HepG2 (cell line): ENCODE data around the gene HLF. TPM values are rescaled to one million over a fixed set of nuclear protein-coding genes. Genes with fewer than 3 reads are reported as not detected.

Source experiments
- FOXA3 ChIP-seq: IDR thresholded peaks from 2 replicates; pipeline ENCODE4 v1.6.1; 2016; ENCODE audit warnings: missing genetic modification reagents, missing compliant biosample characterization
- GFI1 ChIP-seq: sonication (generic); formaldehyde crosslinking; IDR thresholded peaks from 2 replicates; pipeline ENCODE4 v1.5.0; 2020; ENCODE audit warnings: missing genetic modification reagents, mild to moderate bottlenecking, borderline replicate concordance
- HIC2 ChIP-seq: sonication (generic); formaldehyde crosslinking; IDR thresholded peaks from 2 replicates; pipeline ENCODE4 v1.9.0; 2022; ENCODE audit warnings: low read depth, missing genetic modification reagents
- HIVEP1 ChIP-seq: sonication (generic); formaldehyde crosslinking; IDR thresholded peaks from 2 replicates; pipeline ENCODE4 v1.4.0; 2020; ENCODE audit warnings: mild to moderate bottlenecking, missing genetic modification reagents
- HOXA9 ChIP-seq: sonication (generic); formaldehyde crosslinking; IDR thresholded peaks from 2 replicates; pipeline ENCODE4 v1.8.1; 2022; ENCODE audit warnings: missing genetic modification reagents, mild to moderate bottlenecking, moderate library complexity, borderline replicate concordance
- ISL2 ChIP-seq: sonication (generic); formaldehyde crosslinking; IDR thresholded peaks from 2 replicates; pipeline ENCODE4 v1.5.0; 2020; ENCODE audit warnings: missing genetic modification reagents
- KAT7 ChIP-seq: IDR thresholded peaks from 2 replicates; pipeline ENCODE4 v1.6.1; 2018; ENCODE audit warnings: borderline replicate concordance, missing compliant biosample characterization
- KLF9 ChIP-seq: IDR thresholded peaks from 2 replicates; pipeline ENCODE4 v1.6.1; 2016; ENCODE audit warnings: low read depth
- MED13 ChIP-seq: sonication (generic); formaldehyde crosslinking; IDR thresholded peaks from 2 replicates; pipeline ENCODE4 v1.5.0; 2020; ENCODE audit warnings: missing genetic modification reagents
- NFE2L2 ChIP-seq: fragments of 150-350 bp; IDR thresholded peaks from 2 replicates; pipeline ENCODE4 v1.6.1; 2014; ENCODE audit warnings: low read length
- NFIB ChIP-seq: sonication (generic); formaldehyde crosslinking; IDR thresholded peaks from 2 replicates; pipeline ENCODE4 v1.9.0; 2021; ENCODE audit warnings: missing genetic modification reagents, mild to moderate bottlenecking, borderline replicate concordance
- PHB2 ChIP-seq: fragments of 450-650 bp; IDR thresholded peaks from 2 replicates; pipeline ENCODE4 v1.6.1; 2018; ENCODE audit not compliant: partially characterized antibody
- PHF20 ChIP-seq: sonication (generic); formaldehyde crosslinking; IDR thresholded peaks from 2 replicates; pipeline ENCODE4 v1.5.0; 2020; ENCODE audit warnings: mild to moderate bottlenecking, missing genetic modification reagents
- PITX1 ChIP-seq: sonication (generic); formaldehyde crosslinking; IDR thresholded peaks from 2 replicates; pipeline ENCODE4 v1.5.1; 2020; ENCODE audit warnings: mild to moderate bottlenecking, missing genetic modification reagents
- POLR2AphosphoS5 ChIP-seq: IDR thresholded peaks from 2 replicates; pipeline ENCODE4 v1.6.1; 2012; ENCODE audit warnings: low read depth, low read length
- RAD51 ChIP-seq: fragments of 450-650 bp; IDR thresholded peaks from 2 replicates; pipeline ENCODE4 v1.6.1; 2016; ENCODE audit warnings: borderline replicate concordance
- RFXAP ChIP-seq: sonication (generic); formaldehyde crosslinking; IDR thresholded peaks from 2 replicates; pipeline ENCODE4 v1.4.0; 2020; ENCODE audit warnings: missing genetic modification reagents, borderline replicate concordance
- RXRA ChIP-seq: sonication (generic); formaldehyde crosslinking; IDR thresholded peaks from 2 replicates; pipeline ENCODE4 v1.5.1; 2020; ENCODE audit warnings: missing genetic modification reagents
- SMARCE1 ChIP-seq: fragments of 450-650 bp; IDR thresholded peaks from 2 replicates; pipeline ENCODE4 v1.6.1; 2017; ENCODE audit warnings: borderline replicate concordance
- THAP11 ChIP-seq: IDR thresholded peaks from 2 replicates; pipeline ENCODE4 v1.6.1; 2016; ENCODE audit warnings: missing biosample characterization, missing genetic modification reagents
- THYN1 ChIP-seq: sonication (generic); formaldehyde crosslinking; IDR thresholded peaks from 2 replicates; pipeline ENCODE4 v1.8.1; 2023; ENCODE audit warnings: low read depth, mild to moderate bottlenecking, moderate library complexity, missing genetic modification reagents, borderline replicate concordance
- U2AF1 ChIP-seq: fragments of 200-400 bp; formaldehyde crosslinking; optimal IDR thresholded peaks from 2 replicates; pipeline ENCODE3; 2017; ENCODE audit warnings: mild to moderate bottlenecking, low read depth, low read length
- ZNF260 ChIP-seq: sonication (generic); formaldehyde crosslinking; IDR thresholded peaks from 2 replicates; pipeline ENCODE4 v1.4.0; 2020; ENCODE audit warnings: missing genetic modification reagents, low read depth, mild to moderate bottlenecking, borderline replicate concordance
- ZNF337 ChIP-seq: sonication (generic); formaldehyde crosslinking; IDR thresholded peaks from 2 replicates; pipeline ENCODE4 v1.5.1; 2020; ENCODE audit warnings: missing genetic modification reagents, low read depth, mild to moderate bottlenecking, borderline replicate concordance
- ZNF343 ChIP-seq: sonication (generic); formaldehyde crosslinking; IDR thresholded peaks from 2 replicates; pipeline ENCODE4 v1.4.0; 2020; ENCODE audit warnings: mild to moderate bottlenecking, missing genetic modification reagents
- ZNF354B ChIP-seq: sonication (generic); formaldehyde crosslinking; IDR thresholded peaks from 2 replicates; pipeline ENCODE4 v1.8.0; 2022; ENCODE audit warnings: mild to moderate bottlenecking, missing genetic modification reagents
- ZNF598 ChIP-seq: sonication (generic); formaldehyde crosslinking; IDR thresholded peaks from 2 replicates; pipeline ENCODE4 v1.5.1; 2020; ENCODE audit warnings: mild to moderate bottlenecking, missing genetic modification reagents, borderline replicate concordance
- ZNF850 ChIP-seq: sonication (generic); formaldehyde crosslinking; conservative IDR thresholded peaks from 2 replicates; pipeline ENCODE4 v1.9.0; 2021; ENCODE audit warnings: mild to moderate bottlenecking, missing genetic modification reagents
- ZXDC ChIP-seq: sonication (generic); formaldehyde crosslinking; IDR thresholded peaks from 2 replicates; pipeline ENCODE4 v1.5.0; 2020; ENCODE audit warnings: mild to moderate bottlenecking, missing genetic modification reagents
- polyA plus RNA-seq, 8 experiments: library from polyadenylated mRNA; depleted of rRNA in 3 of 8; stranded (reverse) in 7 of 8; unstranded in 1 of 8; fragments of >200 nt; fragmentation: Illumina TruSeq in 4 of 8; extraction: Trizol in 4 of 8; gene quantifications; 2 replicates each; pipeline versions ENCODE4 v1.2.1 to v1.2.3, GENCODE V29; 2011 to 2016; ENCODE audit warnings: low read depth in 4 of 8, missing spikeins in 1 of 8, mixed read lengths in 1 of 8; ENCODE audit not compliant: insufficient read depth in 1 of 8
- total RNA-seq, 5 experiments: library from RNA; depleted of rRNA; stranded (reverse); fragments of >200 nt; fragmentation: Illumina TruSeq; extraction: Trizol; gene quantifications; 2 replicates each; pipeline ENCODE4 v1.2.3, GENCODE V29; 2016; ENCODE audit warnings: low read depth in 1 of 5

HLF gene
- total and polyA plus RNA-seq, 2 of the 13 experiments (the other 11 are each of a cell fraction or from before 2014, with no cell fraction given) = 202 to 346 TPM

- TF ChIP-seq GFI1 (CRISPR knock-in tag) (no peak), ZNF354B (0 out of 2 replicates have a peak, but pooled peaks have one; percentile 69), U2AF1 (no peak), KLF9 (no peak), SMARCE1 (no peak), RXRA (no peak), ZNF343 (CRISPR knock-in tag) (no peak), HIVEP1 (CRISPR knock-in tag) (no peak), PITX1 (CRISPR knock-in tag) (no peak), ZNF260 (no peak), ZNF337 (no peak), ZXDC (CRISPR knock-in tag) (no peak; the same call in 1 of the 2 replicates), POLR2AphosphoS5 (peak; percentile 54; the same call in 1 of the 2 replicates), NFIB (CRISPR knock-in tag) (no peak), HIC2 (CRISPR knock-in tag) (no peak), FOXA3 (CRISPR knock-in tag) (0 out of 2 replicates have a peak, but pooled peaks have one; percentile 8), HOXA9 (no peak), PHB2 (no peak), ISL2 (CRISPR knock-in tag) (no peak), THYN1 (0 out of 2 replicates have a peak, but pooled peaks have one; percentile 46), RAD51 (no peak), NFE2L2 (no peak), PHF20 (CRISPR knock-in tag) (no peak), KAT7 (CRISPR knock-in tag) (peak; percentile 50; the same call in 1 of the 2 replicates), MED13 (CRISPR knock-in tag) (no peak), ZNF598 (no peak), THAP11 (no peak), ZNF850 (CRISPR knock-in tag) (no peak), RFXAP (CRISPR knock-in tag) (peak; percentile 56; the same call in 1 of the 2 replicates)
These were observed 44.0 kb downstream of the HLF start (continued) for GRCh38 chr17:55308613-55309391.
